SU-DHL-6 (cell line): ENCODE data around the gene POU4F1.

ENCODE experiments used
- H2AFZ ChIP-seq: fragments of 200-600 bp; sonication (generic); 2 replicates; pipeline ENCODE4 v1.6.1; 2014; ENCODE audit warnings: low read depth, mild to moderate bottlenecking, moderate library complexity, mixed read lengths, antibody characterized with exemption, low read length; ENCODE audit not compliant: severe bottlenecking
- H3F3A ChIP-seq: fragments of 200-600 bp; shearing (Covaris generic); 2 replicates; pipeline ENCODE4 v1.6.0; 2016; ENCODE audit warnings: antibody characterized with exemption, mild to moderate bottlenecking; ENCODE audit not compliant: insufficient read depth
- H3K27ac ChIP-seq: fragments of 200-600 bp; sonication (generic); 2 replicates; pipeline ENCODE4 v1.5.1; 2016; ENCODE audit warnings: low read depth, mild to moderate bottlenecking, low read length, moderate library complexity, mixed read lengths
- H3K27me3 ChIP-seq: fragments of 200-600 bp; sonication (generic), shearing (Covaris generic); 2 replicates; pipeline ENCODE4 v1.6.0; 2014; ENCODE audit warnings: mild to moderate bottlenecking, low read length
- H3K36me3 ChIP-seq: fragments of 200-600 bp; sonication (generic); 2 replicates; pipeline ENCODE4 v1.6.1; 2014; ENCODE audit warnings: mild to moderate bottlenecking, low read length, mixed read lengths
- H3K4me2 ChIP-seq: fragments of 300-600, 200-600 bp; shearing (Covaris generic), sonication (generic); 2 replicates; pipeline ENCODE4 v1.6.0; 2014; ENCODE audit warnings: low read length, low read depth, mild to moderate bottlenecking; ENCODE audit not compliant: poor library complexity, severe bottlenecking
- H3K4me3 ChIP-seq: fragments of 200-600 bp; sonication (generic); 2 replicates; pipeline ENCODE4 v1.5.1; 2014; ENCODE audit warnings: antibody characterized with exemption, low read length, mild to moderate bottlenecking, mixed read lengths; ENCODE audit not compliant: insufficient read depth, poor library complexity, severe bottlenecking
- H3K79me2 ChIP-seq: fragments of 200-600 bp; sonication (generic); 2 replicates; pipeline ENCODE4 v1.6.1; 2014; ENCODE audit warnings: mild to moderate bottlenecking, low read length, moderate library complexity; ENCODE audit not compliant: insufficient read depth
- H3K9ac ChIP-seq: fragments of 200-600 bp; sonication (generic); 2 replicates; pipeline ENCODE4 v1.7.0; 2014; ENCODE audit warnings: mild to moderate bottlenecking, low read length
- H3K9me2 ChIP-seq: fragments of 200-600 bp; sonication (generic); replicated peaks from 2 replicates; pipeline ENCODE4 v1.6.1; 2014; ENCODE audit warnings: low read length; ENCODE audit not compliant: insufficient read depth
- H3K9me3 ChIP-seq: fragments of 200-600 bp; sonication (generic); 2 replicates; pipeline ENCODE4 v1.6.1; 2014; ENCODE audit warnings: low read length, mixed read lengths; ENCODE audit not compliant: insufficient read depth
- H4K20me1 ChIP-seq: fragments of 200-600 bp; sonication (generic); 2 replicates; pipeline ENCODE4 v1.6.1; 2014; ENCODE audit warnings: low read depth, mild to moderate bottlenecking, antibody characterized with exemption, low read length, moderate library complexity, mixed read lengths
- EZH2phosphoT487 ChIP-seq: fragments of 200-600 bp; sonication (generic), shearing (Covaris generic); conservative IDR thresholded peaks from 2 replicates; pipeline ENCODE4 v1.6.1; 2018; ENCODE audit warnings: mild to moderate bottlenecking, antibody characterized with exemption, low read length, moderate library complexity, mixed read lengths
- TF ChIP-seq, protein P1 (sequence below): fragments of 200-600 bp; sonication (generic); IDR thresholded peaks from one replicate; pipeline ENCODE4 v1.5.1; 2017; ENCODE audit warnings: antibody characterized with exemption, mild to moderate bottlenecking, low read length, moderate library complexity; ENCODE audit not compliant: insufficient read depth, poor library complexity, severe bottlenecking

Gene POU4F1

DNA sequence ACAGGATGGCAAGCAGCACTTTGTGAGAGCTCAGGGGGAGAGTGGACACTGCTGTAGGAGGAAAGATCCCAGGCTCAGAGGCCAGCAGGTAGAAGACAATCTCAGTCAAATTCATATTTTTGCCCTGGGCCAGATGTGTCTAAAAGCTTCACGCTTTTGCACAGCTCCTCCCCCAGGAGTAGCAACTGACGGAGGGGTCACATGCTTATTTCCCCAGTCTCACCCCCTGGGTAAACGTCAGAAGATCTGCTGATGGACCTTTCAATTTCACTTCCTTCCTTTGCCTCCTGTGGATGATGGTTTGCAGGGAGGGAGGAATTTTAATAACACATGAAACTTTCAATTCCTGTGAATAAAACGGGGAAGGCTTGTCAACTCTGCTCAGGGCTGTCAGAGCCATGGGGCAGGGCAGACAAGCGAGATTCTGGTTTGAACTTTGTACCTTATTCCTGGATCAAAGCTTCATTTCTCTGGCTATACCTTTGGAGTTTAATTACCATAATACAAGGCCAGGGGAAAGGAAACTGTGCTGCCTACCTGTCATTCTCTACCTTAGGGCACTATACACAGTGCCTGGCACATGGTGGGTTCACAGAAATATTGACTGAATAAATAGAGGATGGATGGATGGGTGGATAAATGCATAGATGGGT lies 41.0 kb downstream of the POU4F1 start:
- Histone ChIP-seq H3K27me3 (no peaks in the 10 kb centered on the region), H3K79me2 (no peaks in the 10 kb centered on the region), H3K36me3 (no peaks in the 10 kb centered on the region), H3F3A (no peaks in the 10 kb centered on the region), H3K9ac (no peak overlapping the region), H3K27ac (no peak overlapping the region), H3K4me3 (no peak overlapping the region), H4K20me1 (no peaks in the 10 kb centered on the region), H3K9me3 (no peaks in the 10 kb centered on the region), H3K4me2 (no peak overlapping the region), H2AFZ (no peak overlapping the region), H3K9me2 (no peaks in the 10 kb centered on the region)
- TF ChIP-seq EZH2phosphoT487 = no peak
- TF ChIP-seq, protein P1, sequence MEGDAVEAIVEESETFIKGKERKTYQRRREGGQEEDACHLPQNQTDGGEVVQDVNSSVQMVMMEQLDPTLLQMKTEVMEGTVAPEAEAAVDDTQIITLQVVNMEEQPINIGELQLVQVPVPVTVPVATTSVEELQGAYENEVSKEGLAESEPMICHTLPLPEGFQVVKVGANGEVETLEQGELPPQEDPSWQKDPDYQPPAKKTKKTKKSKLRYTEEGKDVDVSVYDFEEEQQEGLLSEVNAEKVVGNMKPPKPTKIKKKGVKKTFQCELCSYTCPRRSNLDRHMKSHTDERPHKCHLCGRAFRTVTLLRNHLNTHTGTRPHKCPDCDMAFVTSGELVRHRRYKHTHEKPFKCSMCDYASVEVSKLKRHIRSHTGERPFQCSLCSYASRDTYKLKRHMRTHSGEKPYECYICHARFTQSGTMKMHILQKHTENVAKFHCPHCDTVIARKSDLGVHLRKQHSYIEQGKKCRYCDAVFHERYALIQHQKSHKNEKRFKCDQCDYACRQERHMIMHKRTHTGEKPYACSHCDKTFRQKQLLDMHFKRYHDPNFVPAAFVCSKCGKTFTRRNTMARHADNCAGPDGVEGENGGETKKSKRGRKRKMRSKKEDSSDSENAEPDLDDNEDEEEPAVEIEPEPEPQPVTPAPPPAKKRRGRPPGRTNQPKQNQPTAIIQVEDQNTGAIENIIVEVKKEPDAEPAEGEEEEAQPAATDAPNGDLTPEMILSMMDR = no peak
